ENCODE results near the gene APMAP. TPM values are rescaled to one million over a fixed set of nuclear protein-coding genes. Genes with fewer than 3 reads are reported as not detected.

Gene APMAP
- total and polyA plus RNA-seq, 10 of the 15 experiments (the other 5 are each of a cell fraction or from before 2014, with no cell fraction given), result 12.1 to 60.2 (median 32.7) TPM

DNA sequence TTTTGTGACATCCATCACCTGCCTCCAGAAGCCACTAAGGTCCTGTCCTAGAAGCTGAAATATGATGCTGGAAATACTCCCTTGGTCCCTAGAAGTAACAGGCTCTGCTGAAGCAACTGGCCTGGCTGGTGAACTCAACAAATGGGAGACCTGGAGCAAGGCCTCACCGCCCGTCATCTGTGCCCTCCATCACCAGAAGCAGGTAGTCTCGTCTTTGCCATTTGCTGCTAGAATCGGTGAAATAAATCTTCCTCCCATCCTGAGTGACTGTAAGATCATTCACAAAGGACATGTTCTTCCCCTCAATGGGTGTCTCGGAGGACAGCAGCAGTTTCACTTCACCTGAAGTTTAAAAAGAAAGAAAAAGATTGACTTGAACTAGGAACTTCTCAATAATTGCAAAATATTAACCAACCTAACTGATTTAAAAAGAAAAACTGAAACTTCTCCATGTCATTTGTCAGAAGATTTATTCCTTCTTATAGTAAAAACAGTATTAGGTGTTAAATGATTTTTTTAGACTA, 22.5 kb downstream of the APMAP start:
- no peak for ATAC-seq
- ChIA-PET RAD21 (ENCODE audit: unreplicated experiment) (no interaction called here), CTCF (no interaction called here), SMC1A (ENCODE audit: uncharacterized antibody, unreplicated experiment) (no interaction called here), POLR2A (no interaction called here)
- no peaks in the 10 kb centered on the region for H3K4me1 ChIP-seq (ENCODE audit: control insufficient read depth, insufficient read depth, low read length)
- H4K20me1 ChIP-seq (ENCODE audit: control insufficient read depth, insufficient read depth), result no peaks in the 10 kb centered on the region
- FAIRE-seq, result no peak
- H3K79me2 ChIP-seq (ENCODE audit: control insufficient read depth, insufficient read depth, low read length), result no peaks in the 10 kb centered on the region
- intact Hi-C loops (cut with micrococcal nuclease; ENCODE audit: unreplicated experiment) (no loop called here), in situ Hi-C loops (cut with MboI) (loop anchor here (5.0 kb wide), 1 partner anchor 52 kb away; no protein-coding TSS in a partner anchor)
- DNase-seq (ENCODE audit: low read depth, low spot score), result no peak
- H3K27ac ChIP-seq (ENCODE audit: control insufficient read depth, insufficient read depth), result no peak overlapping the region
- H3K27me3 ChIP-seq (replicated peaks in 1 of 2; ENCODE audit: control insufficient read depth in 2 of 2, insufficient read depth in 2 of 2, low read length in 1 of 2), result no peaks in the 10 kb centered on the region
- H3K4me3 ChIP-seq, result no peak overlapping the region
- H3K36me3 ChIP-seq (ENCODE audit: control insufficient read depth in 2 of 2, insufficient read depth in 2 of 2, low read length in 1 of 2), result peaks cover 28 to 30% of the 10 kb centered on the region in 2 experiments
- no peak overlapping the region for H2AFZ ChIP-seq (ENCODE audit: control insufficient read depth, low read depth, low read length)
- 86% methylated on average over 5 of the region's 5 CpGs for WGBS (ENCODE audit: insufficient coverage, insufficient replicate concordance, low lambda C conversion rate, missing lambda C conversion rate)
- no peaks in the 10 kb centered on the region for H3K9me3 ChIP-seq (replicated peaks; ENCODE audit: control insufficient read depth, insufficient read depth, low read length)
- no peak overlapping the region for H3K9ac ChIP-seq (ENCODE audit: control insufficient read depth, insufficient read depth, low read length)
- no TSS peak for BruUV-seq (replicated peaks)
- TF ChIP-seq NFXL1 (IDR thresholded peaks at IDR 0.05; ENCODE audit: borderline replicate concordance) (no peak), FOXK2 (IDR thresholded peaks at IDR 0.05) (no peak), SMC3 (IDR thresholded peaks at IDR 0.05; ENCODE audit: borderline replicate concordance, low read length) (no peak), POU2F2 (IDR thresholded peaks at IDR 0.05; ENCODE audit: borderline replicate concordance, low read depth, low read length) (no peak), KLF5 (IDR thresholded peaks at IDR 0.05; ENCODE audit: partially characterized antibody) (no peak), IKZF2 (IDR thresholded peaks at IDR 0.05) (no peak), SIN3A (IDR thresholded peaks at IDR 0.05; ENCODE audit: low read depth, low read length) (no peak), STAT3 (IDR thresholded peaks at IDR 0.05; ENCODE audit: low read depth, low read length) (no peak), POLR2AphosphoS5 (IDR thresholded peaks at IDR 0.05; ENCODE audit: low read length) (no peak), PAX8 (IDR thresholded peaks at IDR 0.05) (no peak), POLR2AphosphoS2 (IDR thresholded peaks at IDR 0.05; ENCODE audit: low read depth, low read length) (no peak), ASH2L (IDR thresholded peaks at IDR 0.05; ENCODE audit: borderline replicate concordance, low read depth) (no peak), TCF3 (IDR thresholded peaks at IDR 0.05; ENCODE audit: borderline replicate concordance, insufficient read depth, low read depth, low read length) (no peak), DPF2 (IDR thresholded peaks at IDR 0.05) (no peak), EGR1 (IDR thresholded peaks at IDR 0.05; ENCODE audit: borderline replicate concordance in 1 of 2, low read depth in 2 of 2, low read length in 2 of 2) (no peak), RBBP5 (conservative IDR thresholded peaks at IDR 0.05) (no peak)
- TF ChIP-seq, protein P1, sequence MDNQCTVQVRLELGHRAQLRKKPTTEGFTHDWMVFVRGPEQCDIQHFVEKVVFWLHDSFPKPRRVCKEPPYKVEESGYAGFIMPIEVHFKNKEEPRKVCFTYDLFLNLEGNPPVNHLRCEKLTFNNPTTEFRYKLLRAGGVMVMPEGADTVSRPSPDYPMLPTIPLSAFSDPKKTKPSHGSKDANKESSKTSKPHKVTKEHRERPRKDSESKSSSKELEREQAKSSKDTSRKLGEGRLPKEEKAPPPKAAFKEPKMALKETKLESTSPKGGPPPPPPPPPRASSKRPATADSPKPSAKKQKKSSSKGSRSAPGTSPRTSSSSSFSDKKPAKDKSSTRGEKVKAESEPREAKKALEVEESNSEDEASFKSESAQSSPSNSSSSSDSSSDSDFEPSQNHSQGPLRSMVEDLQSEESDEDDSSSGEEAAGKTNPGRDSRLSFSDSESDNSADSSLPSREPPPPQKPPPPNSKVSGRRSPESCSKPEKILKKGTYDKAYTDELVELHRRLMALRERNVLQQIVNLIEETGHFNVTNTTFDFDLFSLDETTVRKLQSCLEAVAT (IDR thresholded peaks at IDR 0.05), result no peak
- TF ChIP-seq, protein P2, sequence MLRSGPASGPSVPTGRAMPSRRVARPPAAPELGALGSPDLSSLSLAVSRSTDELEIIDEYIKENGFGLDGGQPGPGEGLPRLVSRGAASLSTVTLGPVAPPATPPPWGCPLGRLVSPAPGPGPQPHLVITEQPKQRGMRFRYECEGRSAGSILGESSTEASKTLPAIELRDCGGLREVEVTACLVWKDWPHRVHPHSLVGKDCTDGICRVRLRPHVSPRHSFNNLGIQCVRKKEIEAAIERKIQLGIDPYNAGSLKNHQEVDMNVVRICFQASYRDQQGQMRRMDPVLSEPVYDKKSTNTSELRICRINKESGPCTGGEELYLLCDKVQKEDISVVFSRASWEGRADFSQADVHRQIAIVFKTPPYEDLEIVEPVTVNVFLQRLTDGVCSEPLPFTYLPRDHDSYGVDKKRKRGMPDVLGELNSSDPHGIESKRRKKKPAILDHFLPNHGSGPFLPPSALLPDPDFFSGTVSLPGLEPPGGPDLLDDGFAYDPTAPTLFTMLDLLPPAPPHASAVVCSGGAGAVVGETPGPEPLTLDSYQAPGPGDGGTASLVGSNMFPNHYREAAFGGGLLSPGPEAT (IDR thresholded peaks at IDR 0.05; ENCODE audit: low read depth), result no peak
- TF ChIP-seq, protein P3, sequence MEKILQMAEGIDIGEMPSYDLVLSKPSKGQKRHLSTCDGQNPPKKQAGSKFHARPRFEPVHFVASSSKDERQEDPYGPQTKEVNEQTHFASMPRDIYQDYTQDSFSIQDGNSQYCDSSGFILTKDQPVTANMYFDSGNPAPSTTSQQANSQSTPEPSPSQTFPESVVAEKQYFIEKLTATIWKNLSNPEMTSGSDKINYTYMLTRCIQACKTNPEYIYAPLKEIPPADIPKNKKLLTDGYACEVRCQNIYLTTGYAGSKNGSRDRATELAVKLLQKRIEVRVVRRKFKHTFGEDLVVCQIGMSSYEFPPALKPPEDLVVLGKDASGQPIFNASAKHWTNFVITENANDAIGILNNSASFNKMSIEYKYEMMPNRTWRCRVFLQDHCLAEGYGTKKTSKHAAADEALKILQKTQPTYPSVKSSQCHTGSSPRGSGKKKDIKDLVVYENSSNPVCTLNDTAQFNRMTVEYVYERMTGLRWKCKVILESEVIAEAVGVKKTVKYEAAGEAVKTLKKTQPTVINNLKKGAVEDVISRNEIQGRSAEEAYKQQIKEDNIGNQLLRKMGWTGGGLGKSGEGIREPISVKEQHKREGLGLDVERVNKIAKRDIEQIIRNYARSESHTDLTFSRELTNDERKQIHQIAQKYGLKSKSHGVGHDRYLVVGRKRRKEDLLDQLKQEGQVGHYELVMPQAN (conservative IDR thresholded peaks at IDR 0.05), result no peak
- TF ChIP-seq, protein P4, sequence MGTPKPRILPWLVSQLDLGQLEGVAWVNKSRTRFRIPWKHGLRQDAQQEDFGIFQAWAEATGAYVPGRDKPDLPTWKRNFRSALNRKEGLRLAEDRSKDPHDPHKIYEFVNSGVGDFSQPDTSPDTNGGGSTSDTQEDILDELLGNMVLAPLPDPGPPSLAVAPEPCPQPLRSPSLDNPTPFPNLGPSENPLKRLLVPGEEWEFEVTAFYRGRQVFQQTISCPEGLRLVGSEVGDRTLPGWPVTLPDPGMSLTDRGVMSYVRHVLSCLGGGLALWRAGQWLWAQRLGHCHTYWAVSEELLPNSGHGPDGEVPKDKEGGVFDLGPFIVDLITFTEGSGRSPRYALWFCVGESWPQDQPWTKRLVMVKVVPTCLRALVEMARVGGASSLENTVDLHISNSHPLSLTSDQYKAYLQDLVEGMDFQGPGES (IDR thresholded peaks at IDR 0.05), result no peak
- no peak overlapping the region for H3K4me2 ChIP-seq (ENCODE audit: control insufficient read depth, insufficient read depth)
